ENCODE measurements around the gene PRKD1. TPM values are rescaled to one million over a fixed set of nuclear protein-coding genes. Genes with fewer than 3 reads are reported as not detected.

The PRKD1 gene
- total RNA-seq, 1 experiment from 2014 or later = 2.7 TPM

GRCh38 chr14:29717901-29718300 lies 209.7 kb downstream of the PRKD1 start:
- Histone ChIP-seq H3K14ac (ENCODE audit: insufficient read depth, low read length) (no peak overlapping the region), H2AK5ac (ENCODE audit: insufficient read length, low read length) (no peak overlapping the region), H3K79me1 (ENCODE audit: insufficient read depth, low read depth, low read length, poor library complexity, severe bottlenecking) (no peaks in the 10 kb centered on the region), H3K9me3 (ENCODE audit: control insufficient read depth, low read depth, low read length) (no peaks in the 10 kb centered on the region), H4K8ac (replicated peaks; ENCODE audit: insufficient read length, low read depth, low read length) (no peak overlapping the region), H3K23me2 (ENCODE audit: insufficient read length, low read depth, low read length, poor library complexity, severe bottlenecking) (no peaks in the 10 kb centered on the region), H3T11ph (ENCODE audit: low read length) (no peak overlapping the region), H4K20me1 (ENCODE audit: control insufficient read depth, insufficient read depth, insufficient read length) (no peaks in the 10 kb centered on the region), H3K23ac (ENCODE audit: insufficient read length, low read depth, low read length) (no peak overlapping the region), H2AFZ (ENCODE audit: low read length) (no peak overlapping the region), H4K5ac (ENCODE audit: insufficient read length, low read depth, low read length) (no peak overlapping the region), H3K79me2 (ENCODE audit: insufficient read depth, low read length) (no peaks in the 10 kb centered on the region), H3K4ac (ENCODE audit: low read depth, low read length) (no peak overlapping the region), H2BK15ac (ENCODE audit: low read depth, low read length) (no peak overlapping the region), H3K18ac (ENCODE audit: insufficient read length, low read depth, low read length) (no peak overlapping the region), H3K56ac (ENCODE audit: insufficient read length, low read depth, low read length) (no peak overlapping the region), H3K9ac (ENCODE audit: extremely low read depth, insufficient read length, low read length) (no peak overlapping the region), H2BK12ac (ENCODE audit: insufficient read length, low read depth, low read length) (no peak overlapping the region), H3K4me2 (ENCODE audit: insufficient read depth, insufficient read length, low read length) (no peak overlapping the region), H2BK20ac (ENCODE audit: low read depth, low read length, poor library complexity, severe bottlenecking) (no peak overlapping the region), H3K4me1 (ENCODE audit: insufficient read depth, low read length) (peaks cover 2% of the 10 kb centered on the region; the same call in 1 of the 2 replicates), H3K27ac (ENCODE audit: insufficient read length, low read depth, low read length) (no peak overlapping the region), H3K27me3 (ENCODE audit: insufficient read depth, low read length) (no peaks in the 10 kb centered on the region), H4K91ac (ENCODE audit: insufficient read length, low read depth, low read length) (no peak overlapping the region), H2BK5ac (ENCODE audit: insufficient read length, low read length) (no peak overlapping the region), H2BK120ac (ENCODE audit: low read depth, low read length, poor library complexity, severe bottlenecking) (no peak overlapping the region)
- no peaks in the 10 kb centered on the region; a peak in 2 of 7 replicates for H3K36me3 Mint-ChIP-seq (ENCODE audit: insufficient read depth in 1 of 3, low read depth in 3 of 3)
- no peak overlapping the region for H3K27ac Mint-ChIP-seq
- H3K4me3 Mint-ChIP-seq = no peak overlapping the region
- H3K9me3 Mint-ChIP-seq = peaks cover 0 to 2% of the 10 kb centered on the region in 2 experiments; a peak in 1 of 5 replicates
- DNase-seq = no peak
- no peaks in the 10 kb centered on the region for H3K27me3 Mint-ChIP-seq (ENCODE audit: low read depth)
- peaks cover 13 to 14% of the 10 kb centered on the region in 2 experiments for H3K4me1 Mint-ChIP-seq
- TF ChIP-seq CTCF (conservative IDR thresholded peaks at IDR 0.05) = no peak
- no CpG with 5 or more reads among the region's 5 CpGs for WGBS (ENCODE audit: extremely low coverage, insufficient read length, low lambda C conversion rate)
